ENCODE results near the gene ZSCAN23.

DNA sequence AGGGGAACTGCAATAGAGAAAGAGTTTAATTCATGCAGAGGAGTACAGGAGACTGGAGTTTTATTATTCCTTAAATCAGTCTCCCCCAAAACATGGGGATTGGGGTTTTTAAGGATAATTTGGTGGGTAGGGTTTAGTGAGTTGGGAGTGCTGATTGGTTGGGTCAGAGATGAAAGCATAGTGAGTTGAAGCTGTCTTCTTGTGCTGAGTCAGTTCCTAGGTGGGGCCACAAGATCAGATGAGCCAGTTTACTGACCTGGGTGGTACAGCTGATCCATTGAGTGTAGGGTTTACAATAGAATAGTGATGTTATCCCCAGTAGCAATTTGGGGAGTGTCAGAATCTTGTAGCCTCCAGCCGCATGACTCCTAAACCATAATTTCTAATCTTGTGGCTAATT, 43.2 kb upstream of the ZSCAN23 start:
- TF ChIP-seq ELF4 (IDR thresholded peaks at IDR 0.05) (no peak), PKNOX1 (IDR thresholded peaks at IDR 0.05) (no peak), CTBP1 (IDR thresholded peaks at IDR 0.05; ENCODE audit: borderline replicate concordance) (no peak), FOXM1 (IDR thresholded peaks at IDR 0.05; ENCODE audit: borderline replicate concordance) (no peak), BHLHE40 (IDR thresholded peaks at IDR 0.05; ENCODE audit: borderline replicate concordance) (no peak), FOXA1 (IDR thresholded peaks at IDR 0.05) (no peak)
